GM18870 (cell line): Measurements from ENCODE around the gene RNPEP.
"Not testable (repeated sequence)": the region's sequence is repeated elsewhere in the genome, so short reads cannot be mapped to it uniquely, and the experiment has no call there.

Experiments used
- ATAC-seq: cut with Tn5 transposase; IDR thresholded peaks from one replicate; pipeline ENCODE4 v1.9.1; 2021; ENCODE audit warnings: moderate library complexity; ENCODE audit not compliant: unreplicated experiment

Gene RNPEP, protein sequence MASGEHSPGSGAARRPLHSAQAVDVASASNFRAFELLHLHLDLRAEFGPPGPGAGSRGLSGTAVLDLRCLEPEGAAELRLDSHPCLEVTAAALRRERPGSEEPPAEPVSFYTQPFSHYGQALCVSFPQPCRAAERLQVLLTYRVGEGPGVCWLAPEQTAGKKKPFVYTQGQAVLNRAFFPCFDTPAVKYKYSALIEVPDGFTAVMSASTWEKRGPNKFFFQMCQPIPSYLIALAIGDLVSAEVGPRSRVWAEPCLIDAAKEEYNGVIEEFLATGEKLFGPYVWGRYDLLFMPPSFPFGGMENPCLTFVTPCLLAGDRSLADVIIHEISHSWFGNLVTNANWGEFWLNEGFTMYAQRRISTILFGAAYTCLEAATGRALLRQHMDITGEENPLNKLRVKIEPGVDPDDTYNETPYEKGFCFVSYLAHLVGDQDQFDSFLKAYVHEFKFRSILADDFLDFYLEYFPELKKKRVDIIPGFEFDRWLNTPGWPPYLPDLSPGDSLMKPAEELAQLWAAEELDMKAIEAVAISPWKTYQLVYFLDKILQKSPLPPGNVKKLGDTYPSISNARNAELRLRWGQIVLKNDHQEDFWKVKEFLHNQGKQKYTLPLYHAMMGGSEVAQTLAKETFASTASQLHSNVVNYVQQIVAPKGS

GRCh38 chr1:201982623-201983379 is at the start of gene RNPEP:
Gene RNPEP (plus strand): TSS chr1:201982648. CDS start chr1:201982667, 19 bp downstream.
- ATAC-seq: peak; percentile 42

DNA sequence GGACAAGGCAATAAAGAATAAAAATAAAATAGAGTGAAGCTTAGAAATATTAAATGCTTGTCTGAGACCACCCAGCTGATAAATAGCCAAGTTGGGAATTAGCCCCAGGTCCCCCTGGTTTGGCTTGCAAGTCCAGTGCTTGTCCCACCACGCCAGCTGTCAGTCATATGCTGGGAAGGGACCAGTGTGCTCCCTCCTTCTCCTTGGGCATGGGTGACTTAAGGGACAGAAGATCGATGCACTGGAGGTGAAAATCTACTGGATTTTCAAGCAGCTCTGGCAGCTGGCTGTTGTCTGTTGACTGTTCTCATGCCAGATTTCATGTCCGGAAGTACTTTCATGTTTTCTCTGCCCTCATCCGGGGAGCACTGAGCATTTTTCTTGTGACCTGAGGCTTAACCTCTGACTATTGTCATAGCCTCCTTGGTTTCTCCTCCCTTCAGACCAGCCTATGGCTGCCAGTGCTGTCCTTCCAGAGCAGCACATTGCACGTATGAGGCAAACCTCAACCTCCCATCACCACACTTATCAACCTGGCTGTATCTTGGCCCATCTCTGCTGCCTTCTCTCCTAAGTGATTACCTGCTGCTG is 48.5 kb upstream of the RNPEP start:
- ATAC-seq: no peak

- ATAC-seq: no peak
These were observed 44.7 kb upstream of the RNPEP start for GRCh38 chr1:201937624-201938213.

DNA sequence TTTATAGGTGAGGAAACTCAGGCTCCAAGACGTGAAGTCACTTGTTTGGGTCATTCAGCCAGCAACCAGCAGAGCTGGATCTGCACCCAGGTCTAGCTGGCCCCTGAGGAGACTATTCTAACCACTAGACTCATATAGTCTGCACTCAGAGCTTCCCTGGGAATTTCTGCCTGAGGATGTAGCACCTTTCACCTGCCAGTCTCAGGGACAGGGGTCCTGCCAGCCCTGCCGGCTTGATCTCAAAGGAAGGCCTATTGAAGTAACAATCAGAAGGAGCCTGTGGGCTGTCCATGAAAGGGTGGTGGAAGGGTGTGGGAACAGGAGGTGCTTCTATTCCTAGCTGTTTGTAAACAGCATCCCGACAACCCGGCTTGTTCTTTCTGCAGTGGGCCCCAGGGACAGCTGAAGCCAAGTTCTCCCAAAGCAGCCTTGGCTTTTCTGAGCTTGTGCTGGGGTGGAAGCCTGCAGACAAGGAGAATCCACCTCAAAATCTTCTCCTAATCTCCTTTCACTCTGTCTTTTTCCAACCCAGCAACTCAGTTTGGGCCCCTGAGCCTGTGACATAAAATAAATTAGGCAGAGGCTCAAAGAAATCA is 43.9 kb upstream of the RNPEP start:
- no peak for ATAC-seq

DNA sequence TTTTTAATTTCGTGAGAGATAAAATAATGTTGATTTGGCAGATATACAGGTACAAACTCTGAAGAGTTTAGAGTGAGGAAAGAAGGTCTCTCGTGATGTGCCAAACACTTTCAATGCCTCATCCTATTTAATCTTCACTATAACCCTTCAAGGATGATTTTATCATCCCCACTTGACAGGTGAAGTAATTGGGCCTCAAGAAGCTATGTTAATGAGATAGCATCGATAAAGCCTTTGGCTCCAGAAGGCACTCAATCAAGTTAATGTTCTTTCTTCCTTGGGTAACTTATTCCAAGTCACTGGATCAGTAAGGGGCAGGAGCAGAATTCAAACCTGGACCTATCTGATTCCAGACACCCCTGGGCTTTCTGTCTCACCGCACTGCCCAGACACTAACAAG is 43.3 kb upstream of the RNPEP start:
- ATAC-seq: no peak

- no peak for ATAC-seq
These were observed 42.9 kb upstream of the RNPEP start for GRCh38 chr1:201939574-201939973.

DNA sequence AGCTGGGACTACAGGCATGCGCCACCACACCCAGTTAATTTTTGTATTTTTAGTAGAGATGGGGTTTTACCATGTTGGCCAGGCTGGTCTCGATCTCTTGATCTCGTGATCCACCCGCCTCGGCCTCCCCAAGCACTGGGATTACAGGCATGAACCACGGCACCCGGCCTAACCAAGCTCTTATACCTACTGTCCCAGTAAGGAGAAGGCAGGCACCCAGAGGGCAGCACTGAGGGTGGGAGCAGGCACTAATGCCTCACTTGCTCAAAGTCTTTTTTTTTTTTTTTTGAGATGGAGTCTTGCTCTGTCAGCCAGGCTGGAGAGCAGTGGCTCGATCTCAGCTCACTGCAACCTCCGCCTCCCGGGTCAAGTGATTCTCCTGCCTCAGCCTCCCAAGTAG is 42.1 kb upstream of the RNPEP start:
- ATAC-seq: not testable (repeated sequence)

GRCh38 chr1:201941420-201942128 is 40.9 kb upstream of the RNPEP start:
- ATAC-seq: no peak

DNA sequence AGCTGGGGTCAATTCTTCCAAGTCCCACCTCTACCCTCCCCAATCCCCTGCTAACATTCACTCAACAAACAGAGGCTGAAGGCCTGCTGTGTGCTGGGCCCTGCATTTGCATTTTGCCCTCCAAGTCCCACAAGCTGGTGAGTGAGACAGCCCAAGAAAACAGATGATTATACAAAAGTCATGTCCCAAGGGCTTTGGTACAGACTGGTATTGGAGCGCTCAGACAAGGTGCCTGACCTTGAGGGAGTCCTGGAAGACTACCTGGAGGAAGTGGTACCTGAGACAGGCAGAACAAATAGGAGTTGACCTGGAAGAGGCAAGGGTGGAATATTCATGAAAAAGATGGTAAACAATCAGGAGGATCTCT is 40.3 kb upstream of the RNPEP start:
- no peak for ATAC-seq

DNA sequence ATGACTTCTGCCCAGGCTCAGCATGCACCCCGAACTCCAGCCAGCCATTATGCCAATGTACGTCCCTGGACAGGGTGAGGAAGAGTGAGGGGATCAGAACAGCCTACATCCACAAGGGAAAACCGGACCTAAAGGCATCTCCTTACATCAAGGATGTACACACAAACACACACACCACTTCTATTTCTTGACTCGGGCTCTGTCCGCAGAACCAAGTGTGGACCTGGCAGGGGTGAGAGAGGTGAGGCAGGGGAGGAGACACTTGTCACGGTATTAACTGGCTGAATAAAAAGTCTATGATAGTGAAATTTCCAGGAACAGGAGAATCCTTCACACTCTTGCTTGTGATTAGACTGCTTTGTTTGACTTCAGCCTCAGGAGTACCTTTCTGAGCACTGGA is 38.4 kb upstream of the RNPEP start:
- no peak for ATAC-seq

GRCh38 chr1:201944639-201945038 is 37.8 kb upstream of the RNPEP start:
- no peak for ATAC-seq

GRCh38 chr1:201945157-201945556 is 37.3 kb upstream of the RNPEP start:
- ATAC-seq: no peak

- no peak for ATAC-seq
These were observed 36.6 kb upstream of the RNPEP start for GRCh38 chr1:201945863-201946223.

GRCh38 chr1:201946224-201946908 is 36.1 kb upstream of the RNPEP start, which contains the start of gene LMOD1:
Gene LMOD1 (minus strand): TSS chr1:201946548. CDS start chr1:201946340, 208 bp downstream.
- no peak for ATAC-seq

GRCh38 chr1:201947697-201948008 is 34.8 kb upstream of the RNPEP start:
- ATAC-seq: no peak

DNA sequence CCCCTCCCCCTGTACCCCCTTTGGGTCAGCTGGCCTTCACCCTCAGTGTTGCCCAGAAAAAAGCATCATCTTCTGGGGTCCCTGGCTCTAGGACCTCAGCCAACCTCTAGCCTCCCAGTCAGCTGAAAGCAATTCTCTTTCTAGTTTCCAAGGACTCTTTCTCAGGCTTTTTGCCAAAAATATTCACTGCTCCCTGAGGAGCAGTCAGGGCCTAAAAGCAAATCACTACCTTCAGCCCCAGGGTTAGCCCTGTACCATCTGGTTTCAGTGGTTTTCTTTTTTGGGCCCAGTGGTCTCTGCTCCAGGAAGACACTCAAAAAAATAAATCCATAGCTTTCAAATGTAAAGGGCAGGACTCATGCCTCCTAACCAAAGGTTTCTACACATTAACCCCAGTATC is 33.0 kb upstream of the RNPEP start:
- ATAC-seq: no peak

DNA sequence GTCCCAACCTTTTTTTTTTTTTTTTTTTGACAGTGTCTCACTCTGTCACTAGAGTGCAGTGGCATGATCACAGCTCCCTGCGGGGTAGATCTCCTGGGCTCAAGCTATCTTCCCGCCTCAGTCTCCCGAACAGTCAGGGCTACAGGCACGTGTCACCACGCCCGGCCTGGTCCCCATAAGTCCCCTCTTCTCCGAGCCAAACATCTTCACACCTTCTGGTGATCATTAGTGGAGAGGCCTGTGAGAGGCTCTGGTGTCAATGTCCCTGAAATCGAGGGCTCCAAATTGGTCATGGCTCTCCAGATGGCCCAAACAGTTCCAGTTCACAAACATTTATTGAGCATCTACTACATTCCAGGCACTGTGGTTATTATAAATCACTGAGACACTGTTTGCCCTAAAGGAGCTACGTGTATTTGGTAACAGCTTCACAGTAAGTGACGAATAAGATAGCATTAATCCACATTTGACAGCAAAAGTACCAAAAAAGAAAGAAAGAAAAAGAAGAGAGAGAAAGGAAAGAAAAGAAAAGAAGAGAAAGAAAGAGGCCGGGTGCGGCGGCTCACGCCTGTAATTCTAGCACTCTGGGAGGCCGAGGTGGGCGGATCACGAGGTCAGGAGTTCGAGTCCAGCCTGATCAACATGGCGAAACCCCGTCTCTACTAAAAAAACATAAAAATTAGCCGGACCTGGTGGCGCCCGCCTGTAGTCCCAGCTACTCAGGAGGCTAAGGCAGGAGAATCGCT is 28.0 kb upstream of the RNPEP start:
- ATAC-seq: no peak

DNA sequence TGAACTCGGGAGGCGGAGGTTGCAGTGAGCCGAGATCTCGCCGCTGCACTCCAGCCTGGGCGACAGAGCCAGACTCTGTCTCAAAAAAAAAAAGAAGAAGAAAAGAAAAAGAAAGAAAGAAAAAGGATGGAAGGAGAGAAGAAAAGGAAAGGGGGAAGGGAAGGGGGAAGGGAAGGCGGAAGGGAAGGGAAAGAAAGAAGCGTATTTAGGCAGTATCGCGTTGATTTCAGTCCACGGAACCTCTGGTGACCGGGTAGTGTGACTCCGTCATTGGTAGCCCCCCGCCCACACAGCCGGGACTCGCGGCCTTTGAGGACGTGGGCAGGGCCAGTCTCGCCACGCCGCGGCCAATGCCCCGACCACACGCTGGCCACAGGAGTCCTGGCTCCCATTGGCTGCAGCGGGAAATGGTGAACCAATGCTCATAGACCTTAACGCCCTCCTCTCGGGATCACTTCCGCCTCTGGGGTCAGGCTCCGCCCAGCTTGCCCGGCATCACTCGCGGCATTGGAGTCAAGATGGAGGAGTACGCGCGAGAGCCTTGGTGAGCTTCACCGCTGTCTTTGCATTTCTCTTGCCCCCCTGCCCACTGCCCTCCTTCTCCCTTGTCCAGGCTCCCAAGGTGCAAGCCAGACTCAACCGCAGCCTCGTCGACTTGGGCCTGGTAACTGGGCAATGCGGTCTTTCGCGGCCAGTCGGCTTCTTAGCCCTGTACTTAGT is 27.3 kb upstream of the RNPEP start, which contains the start of gene TIMM17A:
Gene TIMM17A, plus strand, starts transcription at position 495 of the 720 bp plus-strand sequence. Its CDS starts 24 bp downstream, at position 519.
- peak; percentile 98 for ATAC-seq
